ENCODE results near the gene GNG7.
"Not testable (repeated sequence)": the region's sequence is repeated elsewhere in the genome, so short reads cannot be mapped to it uniquely, and the experiment has no call there.

Gene GNG7

DNA sequence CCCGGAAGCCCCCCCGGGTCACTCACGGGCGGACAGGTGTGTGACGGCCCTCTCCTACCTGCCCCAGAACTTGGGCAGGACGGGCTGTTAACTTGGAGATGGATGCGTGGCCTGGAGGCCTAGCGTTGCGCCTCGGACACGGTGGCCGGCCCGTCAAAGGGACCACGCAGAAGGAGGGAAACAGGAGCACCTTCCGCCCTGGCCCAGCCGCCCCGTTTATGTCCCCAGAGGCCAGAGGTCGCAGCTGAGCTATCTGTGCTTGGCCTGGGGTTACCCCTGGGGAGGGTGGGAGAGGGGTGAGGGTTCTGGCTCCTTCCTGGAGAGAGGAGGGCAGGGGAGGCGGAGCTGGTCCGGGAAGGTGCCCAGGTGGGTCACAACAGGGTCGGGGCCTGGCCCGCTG is 190.9 kb downstream of the GNG7 start:
- no peak for DNase-seq (ENCODE audit: low read depth, low spot score)

DNA sequence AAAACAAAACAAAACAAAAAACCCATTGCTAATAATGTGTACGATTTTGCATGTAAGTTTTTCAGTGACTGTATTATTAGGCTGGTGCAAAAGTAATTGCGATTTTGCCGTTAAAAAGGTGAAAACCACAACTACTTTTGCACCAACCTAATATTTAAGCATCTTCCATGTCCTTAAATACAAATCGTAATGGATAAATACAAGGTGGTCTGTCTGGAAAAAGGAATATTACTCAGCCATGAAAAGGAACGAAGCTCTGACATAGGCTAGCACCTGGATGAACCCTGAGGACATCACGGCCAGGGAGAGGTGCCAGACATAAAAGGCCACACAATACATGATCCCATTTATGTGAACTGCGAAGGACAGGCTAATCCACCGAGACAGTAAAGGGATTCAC is 193.4 kb downstream of the GNG7 start:
- no peak for DNase-seq (ENCODE audit: low read depth, low spot score)

DNA sequence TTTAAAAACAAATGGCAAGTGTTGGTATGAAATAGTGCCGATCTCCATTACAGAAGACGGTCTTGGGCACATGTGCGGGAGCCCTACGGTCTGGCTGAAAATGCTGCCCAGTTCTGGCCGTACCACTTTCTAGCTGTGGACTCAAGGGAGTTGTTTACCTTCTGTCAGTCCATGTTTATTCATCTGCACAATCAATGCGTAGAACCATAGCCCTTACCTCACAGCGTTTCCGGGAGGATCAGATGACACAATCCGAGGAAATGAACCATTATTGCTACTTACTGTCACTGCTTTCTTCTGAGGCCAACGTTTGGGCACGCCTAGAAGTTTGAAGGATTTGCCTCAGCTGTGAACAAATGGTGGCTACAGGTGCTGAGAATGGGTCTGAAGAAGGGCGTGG is 195.4 kb downstream of the GNG7 start:
- no peak for DNase-seq (ENCODE audit: low read depth, low spot score)

DNA sequence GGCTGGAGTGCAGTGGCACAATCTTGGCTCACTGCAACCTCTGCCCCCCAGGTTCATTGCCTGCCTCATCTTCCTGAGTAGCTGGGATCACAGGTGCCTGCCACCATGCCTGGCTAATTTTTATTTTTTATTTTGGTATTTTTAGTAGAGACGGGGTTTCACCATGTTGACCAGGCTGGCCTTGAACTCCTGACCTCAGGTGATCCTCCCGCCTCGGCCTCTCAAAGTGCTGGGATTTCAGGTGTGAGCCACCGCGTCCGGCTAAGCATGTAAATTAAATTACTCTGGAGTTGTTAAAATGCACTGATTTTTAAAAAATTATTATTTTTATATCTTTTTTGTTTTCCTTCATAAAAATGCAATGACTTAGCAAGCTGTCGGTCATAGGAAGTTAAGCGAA is 195.8 kb downstream of the GNG7 start:
- not testable (repeated sequence) for DNase-seq (ENCODE audit: low read depth, low spot score)

DNA sequence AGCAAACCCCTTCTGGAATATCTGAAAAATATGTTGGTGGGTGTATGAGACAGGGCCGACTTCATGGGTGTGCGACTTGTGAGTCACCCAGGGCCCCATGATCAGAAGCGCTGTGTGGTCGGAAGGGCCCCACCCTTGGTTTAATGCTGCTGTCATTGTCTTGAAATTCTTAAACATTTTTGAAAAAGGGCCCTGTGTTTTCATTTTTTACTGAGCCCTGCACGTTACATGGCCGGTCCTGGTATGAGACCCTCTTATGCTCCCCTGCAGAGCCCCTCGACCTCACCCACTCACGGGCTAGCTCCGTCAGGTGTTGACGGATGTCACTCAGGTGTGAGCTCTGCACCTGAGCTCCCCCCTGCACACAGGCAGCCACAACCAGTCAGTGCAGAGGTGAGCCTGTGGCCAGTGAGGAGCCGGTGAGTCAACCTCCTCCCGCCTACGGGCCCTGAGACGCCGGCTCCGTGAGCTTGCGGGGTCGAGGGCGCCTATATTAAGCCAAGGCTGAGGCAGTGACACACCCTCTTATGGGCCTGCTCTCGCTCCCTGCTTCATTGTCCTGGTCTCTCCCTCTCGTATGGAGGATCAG is 198.9 kb downstream of the GNG7 start:
- no peak for DNase-seq (ENCODE audit: low read depth, low spot score)

DNA sequence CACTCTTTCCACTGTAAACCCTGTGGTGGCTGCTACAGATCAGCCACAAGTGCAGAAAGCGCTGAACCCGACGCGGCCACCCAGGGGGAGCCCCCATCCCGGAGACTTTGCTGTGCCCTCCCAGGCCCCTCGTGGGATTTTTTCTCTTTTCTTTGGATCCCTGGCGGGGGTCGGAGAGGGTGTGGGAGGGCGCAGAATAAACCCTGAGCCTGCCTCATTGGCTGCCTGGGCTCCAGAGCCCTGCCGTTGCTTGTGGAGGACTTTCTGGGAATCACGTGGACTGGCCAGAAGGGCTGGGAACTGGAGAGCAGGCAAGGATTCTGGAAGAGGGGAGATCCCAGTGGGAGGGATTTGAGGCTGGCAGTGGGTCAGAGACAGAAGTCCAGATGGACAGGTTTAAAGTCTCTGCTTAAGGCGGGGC is 201.6 kb downstream of the GNG7 start:
- DNase-seq (ENCODE audit: low read depth, low spot score): no peak

DNA sequence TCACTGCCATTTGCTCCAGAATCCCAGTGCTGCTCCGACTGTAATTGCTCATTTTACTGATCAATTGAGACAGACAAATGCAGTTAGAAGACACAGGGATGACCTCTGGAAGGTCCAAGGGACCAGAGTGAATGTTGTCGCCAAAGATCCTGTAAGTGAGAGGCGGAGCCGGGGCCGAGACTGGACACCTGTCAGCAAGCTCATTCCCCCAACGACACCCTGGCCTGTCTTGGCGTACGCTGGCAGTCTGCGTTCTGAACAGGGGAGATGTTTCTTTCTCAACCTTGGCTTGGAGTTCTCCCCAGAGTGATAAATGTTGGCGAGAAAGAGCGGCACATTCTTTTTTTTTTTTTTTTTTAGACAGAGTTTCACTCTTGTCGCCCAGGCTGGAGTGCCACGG is 202.3 kb downstream of the GNG7 start:
- DNase-seq (ENCODE audit: low read depth, low spot score): no peak

DNA sequence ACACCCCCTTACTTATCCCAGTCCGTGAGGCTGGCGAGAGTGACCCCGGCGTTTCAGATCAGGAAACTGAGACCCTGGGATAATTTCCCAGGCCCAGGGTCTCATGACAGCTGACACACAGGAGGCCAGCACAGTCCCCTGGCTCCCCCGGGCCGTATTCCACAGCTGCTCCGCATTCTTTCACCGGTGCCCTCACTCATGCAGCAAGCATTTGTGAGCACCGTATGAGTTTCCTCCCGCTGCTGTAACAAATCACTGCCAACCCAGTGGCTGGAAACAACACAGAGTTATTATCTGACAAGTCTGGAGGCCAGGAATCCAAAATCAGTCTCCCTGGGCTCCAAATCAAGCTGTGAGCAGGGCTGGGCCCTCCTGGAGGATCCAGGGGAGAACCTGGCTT is 205.3 kb downstream of the GNG7 start:
- DNase-seq (ENCODE audit: low read depth, low spot score): peak; percentile 67

DNA sequence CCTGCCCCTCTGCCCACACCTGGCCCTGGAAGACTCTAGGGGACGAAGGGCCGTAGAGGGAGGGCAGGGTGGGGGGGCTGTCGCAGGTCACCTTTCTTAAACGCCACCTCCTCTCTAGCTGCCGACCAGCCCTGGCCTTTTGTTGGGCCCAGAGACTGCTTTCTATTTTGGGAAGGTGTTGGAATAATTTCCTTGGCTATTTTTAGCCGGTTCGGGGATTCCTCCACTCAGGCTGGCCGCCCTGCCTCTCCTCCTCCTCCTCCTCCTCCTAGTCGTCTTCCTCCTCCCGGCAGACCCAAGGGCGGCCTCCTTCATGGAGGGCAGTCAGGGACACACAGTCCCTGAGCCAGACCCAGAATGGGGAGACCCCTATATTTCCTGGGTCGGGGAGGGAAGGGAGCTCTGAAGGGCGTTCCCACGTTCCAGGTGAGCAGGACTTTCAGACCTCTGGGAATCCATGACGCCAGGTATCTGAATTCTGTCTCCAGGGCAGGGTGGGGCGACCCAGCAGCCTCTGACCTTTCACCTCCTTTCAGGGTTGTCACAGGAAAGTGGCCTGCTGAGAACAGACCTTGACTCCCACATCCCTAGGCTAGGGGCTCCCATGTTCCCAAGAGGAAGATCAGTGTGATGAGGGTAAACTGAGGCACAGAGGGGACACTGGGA is 206.7 kb downstream of the GNG7 start:
- peak; percentile 46 for DNase-seq (ENCODE audit: low read depth, low spot score)

DNA sequence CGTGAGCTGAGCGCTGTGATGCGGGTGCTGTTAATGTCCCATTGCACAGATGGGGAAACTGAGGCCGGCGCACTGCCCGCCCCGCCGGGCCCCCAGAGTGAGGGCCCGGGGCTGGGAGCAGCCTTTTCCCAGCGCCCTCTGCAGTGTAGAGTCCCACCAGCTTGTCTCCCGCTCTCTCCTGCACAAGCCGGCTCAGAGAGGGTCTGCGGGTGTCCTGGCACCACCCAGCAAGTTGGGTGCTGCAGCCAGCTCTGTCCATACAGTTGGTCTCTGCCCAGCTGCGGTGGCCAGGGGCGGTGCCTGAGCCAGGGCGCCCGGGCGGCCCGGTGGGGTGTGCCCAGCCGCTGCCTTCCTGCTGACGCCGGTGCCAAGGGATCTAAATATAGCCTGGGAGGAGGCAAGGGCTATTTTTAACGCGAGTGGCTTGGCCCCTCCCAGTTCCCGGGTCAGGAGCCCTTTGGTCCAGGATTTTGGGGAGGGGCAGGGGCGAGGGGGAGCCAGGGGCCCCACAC is 207.3 kb downstream of the GNG7 start:
- DNase-seq (ENCODE audit: low read depth, low spot score): no peak

DNA sequence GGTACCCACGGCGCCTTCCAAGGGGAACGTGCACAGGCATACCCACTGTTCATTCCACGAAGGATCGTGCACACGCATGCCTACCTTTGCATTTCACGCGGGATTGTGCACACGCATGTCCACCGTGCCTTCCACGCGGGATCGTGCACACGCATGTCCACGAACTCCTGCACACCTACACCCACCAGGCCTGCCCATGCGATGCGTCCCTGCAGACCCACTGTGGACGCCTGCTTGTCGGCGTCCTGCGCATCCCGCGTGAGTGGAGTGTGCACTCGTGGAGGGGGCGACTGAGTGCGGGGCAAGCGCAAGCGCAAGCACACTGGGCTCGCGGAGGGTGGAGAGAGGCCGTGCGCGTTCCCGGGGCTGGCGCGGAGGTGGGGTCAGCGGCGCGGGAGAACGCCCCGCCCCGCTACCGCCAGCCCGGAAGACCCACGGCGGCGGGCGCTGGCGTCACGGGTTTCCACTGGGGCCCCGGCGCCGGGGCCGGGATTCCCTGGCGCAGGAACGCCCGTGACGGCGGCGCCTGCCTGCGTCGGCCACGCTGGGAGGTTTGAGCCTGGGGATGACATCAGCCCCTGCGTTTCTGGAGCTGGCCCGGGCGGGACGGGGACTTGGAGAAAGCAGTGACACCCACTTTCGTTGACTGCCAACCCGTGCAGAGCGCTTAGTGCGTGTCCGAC is 207.9 kb downstream of the GNG7 start:
- DNase-seq (ENCODE audit: low read depth, low spot score): peak; percentile 65

DNA sequence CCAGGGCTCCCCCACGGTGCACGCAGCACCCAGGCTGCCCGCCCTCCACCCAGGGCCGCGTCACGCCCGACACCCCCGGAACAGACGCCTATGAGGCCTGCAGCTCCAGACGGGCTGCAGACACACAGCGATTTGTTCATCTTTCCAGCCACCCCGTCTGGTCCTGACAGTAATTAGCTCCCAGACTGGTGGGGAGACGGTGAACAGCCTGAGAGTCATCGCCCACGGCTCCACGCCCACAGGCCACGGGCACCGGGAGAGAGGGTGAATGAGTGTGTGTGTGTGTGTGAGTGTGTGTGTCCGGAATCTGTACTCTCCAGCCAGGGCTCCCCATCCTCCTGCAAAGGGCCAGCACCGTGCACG is 208.4 kb downstream of the GNG7 start:
- peak; percentile 40 for DNase-seq (ENCODE audit: low read depth, low spot score)

DNA sequence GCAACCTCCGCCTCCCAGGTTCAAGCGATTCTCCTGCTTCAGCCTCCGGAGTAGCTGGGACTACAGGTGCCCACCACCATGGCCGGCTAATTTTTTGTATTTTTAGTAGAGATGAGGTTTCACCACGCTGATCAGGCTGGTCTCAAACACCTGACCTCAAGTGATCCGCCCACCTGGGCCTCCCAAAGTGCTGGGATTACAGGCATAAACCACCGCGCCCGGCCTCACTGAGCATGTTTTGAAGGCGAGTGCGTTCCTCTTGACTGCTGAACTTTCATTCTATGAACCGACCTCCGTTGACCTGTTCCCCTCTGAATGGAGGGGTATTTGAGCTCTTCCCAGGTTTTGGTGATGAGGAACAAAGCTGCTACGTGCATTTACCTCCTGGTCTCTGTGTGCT is 209.0 kb downstream of the GNG7 start:
- not testable (repeated sequence) for DNase-seq (ENCODE audit: low read depth, low spot score)

DNA sequence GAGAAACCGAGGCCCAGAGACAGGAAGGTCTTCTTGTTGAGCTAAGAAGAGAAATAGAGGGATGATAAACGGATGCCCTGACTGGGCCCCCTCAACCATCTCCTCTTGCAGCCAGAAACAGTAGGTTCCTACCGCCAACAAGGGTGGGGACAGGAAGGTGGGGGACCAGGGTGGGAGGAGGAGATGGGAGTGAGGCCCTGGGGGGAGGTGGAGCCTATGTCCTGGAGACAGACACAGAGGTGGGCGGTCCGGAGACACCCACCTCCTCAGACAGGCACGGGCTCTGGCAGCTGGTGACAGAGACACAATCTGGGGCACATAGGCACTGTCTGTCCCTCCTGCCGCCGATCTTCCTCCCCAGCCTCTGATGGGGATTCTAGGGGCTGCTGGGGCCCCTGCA is 209.6 kb downstream of the GNG7 start:
- no peak for DNase-seq (ENCODE audit: low read depth, low spot score)

DNA sequence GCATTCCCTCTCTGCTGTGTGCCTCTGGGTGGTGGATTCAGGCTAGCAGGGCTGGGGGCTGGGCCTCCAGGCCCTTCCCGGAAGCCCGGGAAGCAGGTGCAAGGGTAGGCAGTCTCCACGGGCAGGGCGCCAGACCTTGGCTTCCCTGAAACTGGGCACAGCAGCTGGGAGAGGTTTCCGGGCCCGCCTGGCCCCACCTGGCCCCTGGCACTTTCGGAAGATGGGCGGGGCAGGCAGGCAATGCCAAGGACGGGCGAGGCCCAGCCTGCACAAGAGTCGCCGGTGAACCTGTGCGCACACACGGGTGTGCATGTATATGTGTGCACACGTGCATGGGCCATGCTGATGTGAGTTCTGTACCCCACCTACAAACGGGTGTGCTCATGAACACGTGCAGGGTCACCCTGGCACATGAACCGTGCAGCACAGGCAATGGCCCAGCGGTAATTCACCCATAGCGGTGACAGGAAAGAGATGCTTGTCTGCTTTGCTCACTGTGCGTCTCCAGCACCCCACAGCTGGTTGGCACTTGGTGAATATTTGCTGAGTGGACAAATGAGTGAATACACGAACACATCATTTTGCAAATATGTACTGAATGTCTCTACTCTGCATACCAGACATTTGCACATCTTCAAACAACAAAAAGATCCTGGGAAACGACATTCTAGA is 211.2 kb downstream of the GNG7 start:
- no peak for DNase-seq (ENCODE audit: low read depth, low spot score)

DNA sequence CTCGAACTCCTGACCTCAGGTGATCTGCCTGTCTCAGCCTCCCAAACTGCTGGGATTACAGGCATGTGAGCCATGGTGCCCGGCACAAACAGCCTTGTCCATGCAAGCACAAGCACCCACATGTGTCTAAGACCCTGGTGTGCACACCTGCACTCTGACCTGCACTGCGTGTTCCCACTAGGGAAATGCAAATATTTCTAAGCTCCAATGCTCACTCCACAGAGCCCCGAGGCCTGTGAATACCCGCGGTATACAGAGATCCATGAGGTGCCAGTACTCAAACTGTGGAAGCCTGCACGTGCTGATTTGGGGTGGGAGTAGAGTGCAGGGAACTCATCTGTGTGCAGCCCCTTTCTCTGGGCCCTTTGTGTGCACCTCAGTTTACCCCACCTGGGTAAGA is 211.8 kb downstream of the GNG7 start:
- DNase-seq (ENCODE audit: low read depth, low spot score): no peak

DNA sequence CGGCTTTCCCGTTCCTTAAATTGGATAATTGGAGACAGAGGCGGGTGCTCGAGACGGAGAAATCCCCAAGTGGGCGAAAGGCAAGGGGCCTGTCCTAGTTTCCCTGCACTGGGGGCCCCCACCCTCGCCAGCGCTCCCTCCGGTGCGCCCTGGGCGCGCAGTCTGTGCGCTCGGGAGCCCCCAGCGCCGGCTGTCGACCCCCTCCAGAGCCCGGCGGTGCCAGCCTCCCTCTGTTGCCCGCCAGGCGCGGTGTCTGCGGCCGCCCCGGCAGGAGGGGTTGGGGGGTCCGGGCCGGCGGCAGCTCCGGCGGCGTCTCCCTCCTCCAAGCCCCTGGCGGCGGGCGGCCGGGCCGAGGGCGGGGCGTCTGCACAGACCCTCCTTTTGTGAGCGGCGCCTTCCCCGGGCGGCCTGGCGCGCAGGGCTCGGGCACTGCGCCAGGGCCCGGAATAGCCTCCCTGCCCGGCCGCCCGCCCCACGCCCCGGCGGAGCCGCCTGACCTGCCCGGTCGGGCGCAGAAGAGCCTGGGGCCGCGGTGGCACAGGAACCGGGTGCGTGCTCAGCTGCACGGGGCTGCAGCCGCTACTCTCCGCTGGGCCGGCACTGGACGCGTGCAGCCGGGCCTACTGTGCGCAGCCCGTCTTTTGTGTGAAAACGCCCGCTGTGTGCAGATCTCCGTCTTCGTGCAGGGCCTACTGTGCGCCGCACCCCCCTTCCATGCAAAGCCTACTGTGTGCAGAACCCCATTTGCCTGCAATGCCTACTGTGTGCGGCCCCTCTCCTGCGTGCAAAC is 213.4 kb downstream of the GNG7 start:
- peak; percentile 53 for DNase-seq (ENCODE audit: low read depth, low spot score)

DNA sequence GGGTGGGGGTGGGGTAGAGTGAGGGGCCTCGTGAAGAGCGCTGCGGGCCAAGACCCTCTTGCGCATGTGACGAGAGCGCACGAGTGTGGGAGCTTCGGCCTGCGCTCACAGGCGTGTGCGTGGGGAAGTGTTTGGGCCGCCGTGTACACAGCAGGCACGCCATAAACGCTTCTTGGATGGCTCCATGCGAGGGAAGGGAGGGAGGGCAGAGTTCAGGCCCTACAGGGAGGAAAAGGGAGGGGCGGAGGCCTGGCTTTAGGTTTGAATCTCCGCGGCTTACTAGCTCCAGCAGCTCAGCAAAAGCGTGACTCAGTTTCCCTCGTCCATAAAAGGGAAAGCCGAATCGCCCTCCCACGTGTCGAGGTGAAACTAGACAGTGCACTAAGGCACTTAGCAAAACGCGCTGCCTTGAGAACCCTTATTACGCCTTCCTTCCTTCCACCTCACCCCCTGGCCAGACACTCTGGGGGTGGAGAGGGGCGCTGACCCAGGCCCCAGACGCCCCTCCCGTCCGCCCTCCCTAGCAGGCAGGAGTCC is 214.0 kb downstream of the GNG7 start:
- DNase-seq (ENCODE audit: low read depth, low spot score): no peak

DNA sequence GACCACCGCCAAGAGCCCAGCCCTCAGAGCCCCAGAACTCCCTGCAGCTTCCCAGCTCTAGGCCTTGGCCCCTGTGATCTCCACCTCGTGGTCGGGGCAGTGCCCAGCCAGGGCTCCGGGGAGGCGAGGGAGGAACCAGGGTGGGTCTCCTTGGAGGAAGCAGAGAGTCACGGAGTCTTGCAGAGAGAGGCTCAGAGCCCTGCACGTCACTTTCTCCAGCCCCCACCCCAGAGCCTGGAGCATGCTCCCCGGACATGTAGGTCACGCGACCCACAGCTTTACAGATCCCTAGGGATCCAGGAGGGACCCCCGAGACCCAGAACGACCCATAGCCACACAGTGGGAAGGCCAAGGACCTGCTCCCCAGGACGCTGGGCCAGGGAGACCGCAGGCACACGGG is 214.7 kb downstream of the GNG7 start:
- no peak for DNase-seq (ENCODE audit: low read depth, low spot score)

DNA sequence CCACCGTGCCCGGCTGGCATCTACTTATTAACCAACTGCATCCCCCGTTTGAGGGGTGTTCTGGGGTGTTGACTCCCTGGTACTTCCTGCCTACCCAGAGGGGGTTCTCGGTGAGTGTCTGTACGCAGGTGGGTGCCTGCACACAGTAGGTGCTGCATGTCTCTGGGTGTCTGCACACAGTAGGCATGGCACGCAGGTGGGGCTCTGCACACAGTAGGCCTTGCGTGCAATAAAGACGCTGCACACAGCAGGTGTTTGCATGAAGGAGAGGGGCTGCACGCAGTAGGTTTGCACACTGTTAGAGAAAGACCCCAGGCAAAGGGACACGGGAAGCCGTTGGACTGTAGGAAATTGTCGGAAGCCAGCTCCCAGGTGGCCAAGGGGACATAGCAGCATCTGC is 215.4 kb downstream of the GNG7 start:
- no peak for DNase-seq (ENCODE audit: low read depth, low spot score)

DNA sequence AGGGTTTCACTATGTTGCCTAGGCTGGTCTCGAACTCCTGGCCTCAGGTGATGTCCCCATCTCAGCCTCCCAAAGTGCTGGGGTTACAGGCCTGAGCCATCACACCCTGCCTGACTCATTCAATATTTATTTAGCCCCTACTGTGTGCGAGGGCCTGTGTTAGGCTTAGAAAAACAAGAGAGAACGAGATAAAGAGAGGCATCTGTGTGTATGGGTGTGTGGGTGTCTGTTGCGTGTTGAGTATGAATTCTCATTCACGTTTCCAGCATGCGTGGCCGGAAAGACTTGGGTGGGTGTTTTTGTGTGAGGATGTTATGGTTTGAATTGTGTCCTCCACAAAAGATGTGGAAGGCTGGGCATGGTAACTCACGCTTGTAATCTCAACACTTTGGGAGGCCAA is 217.1 kb downstream of the GNG7 start:
- no peak for DNase-seq (ENCODE audit: low read depth, low spot score)

All from ELF-1 (cell line).